ENCODE measurements around the gene TMSB4X. TPM values are rescaled to one million over a fixed set of nuclear protein-coding genes. Genes with fewer than 3 reads are reported as not detected.

Gene TMSB4X
- total and polyA plus RNA-seq, 2 of the 13 experiments (the other 11 are each of a cell fraction or from before 2014, with no cell fraction given) = 10.5 to 29.6 TPM

DNA sequence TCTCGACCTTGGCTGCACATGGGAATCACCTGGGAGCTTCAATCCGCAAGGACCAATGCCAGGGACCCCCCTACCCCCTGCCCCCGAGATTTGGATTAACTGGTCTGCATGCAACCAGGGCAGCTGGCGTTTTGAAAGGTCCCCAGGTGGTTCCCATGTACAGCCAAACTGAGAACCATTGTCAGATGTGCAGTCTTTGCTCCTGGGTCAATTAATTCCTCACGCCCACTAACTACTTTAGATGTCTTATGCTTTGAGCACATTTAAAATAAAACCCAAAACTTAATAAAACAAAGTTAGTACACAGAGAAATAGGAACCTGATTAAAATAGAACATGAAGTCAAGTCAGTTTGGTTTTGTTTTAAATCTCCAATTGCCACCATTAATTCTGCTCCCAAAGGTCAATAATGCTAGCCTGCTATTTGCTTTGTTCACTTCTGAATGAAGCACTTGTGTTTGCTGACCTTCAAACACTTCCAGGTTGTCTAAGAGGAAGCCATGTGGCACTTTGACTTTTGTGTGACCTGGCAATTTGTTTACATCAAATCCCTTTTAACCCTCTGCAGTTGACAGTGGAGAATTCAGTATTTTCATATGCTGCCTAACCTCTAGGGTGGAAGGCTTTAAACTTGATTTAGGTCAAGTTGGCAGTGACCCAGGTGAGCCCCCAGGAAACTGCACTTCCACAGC is 27.2 kb upstream of the TMSB4X start (continued):
- TF ChIP-seq, protein P1, sequence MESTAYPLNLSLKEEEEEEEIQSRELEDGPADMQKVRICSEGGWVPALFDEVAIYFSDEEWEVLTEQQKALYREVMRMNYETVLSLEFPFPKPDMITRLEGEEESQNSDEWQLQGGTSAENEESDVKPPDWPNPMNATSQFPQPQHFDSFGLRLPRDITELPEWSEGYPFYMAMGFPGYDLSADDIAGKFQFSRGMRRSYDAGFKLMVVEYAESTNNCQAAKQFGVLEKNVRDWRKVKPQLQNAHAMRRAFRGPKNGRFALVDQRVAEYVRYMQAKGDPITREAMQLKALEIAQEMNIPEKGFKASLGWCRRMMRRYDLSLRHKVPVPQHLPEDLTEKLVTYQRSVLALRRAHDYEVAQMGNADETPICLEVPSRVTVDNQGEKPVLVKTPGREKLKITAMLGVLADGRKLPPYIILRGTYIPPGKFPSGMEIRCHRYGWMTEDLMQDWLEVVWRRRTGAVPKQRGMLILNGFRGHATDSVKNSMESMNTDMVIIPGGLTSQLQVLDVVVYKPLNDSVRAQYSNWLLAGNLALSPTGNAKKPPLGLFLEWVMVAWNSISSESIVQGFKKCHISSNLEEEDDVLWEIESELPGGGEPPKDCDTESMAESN (CRISPR knock-in tag; conservative IDR thresholded peaks at IDR 0.05) = no peak
- TF ChIP-seq GABPA (IDR thresholded peaks at IDR 0.05; ENCODE audit: low read depth, low read length) = no peak
- TF ChIP-seq GABPA (CRISPR knock-in tag; IDR thresholded peaks at IDR 0.05; ENCODE audit: low read depth) = peak; percentile 82
- TF ChIP-seq ELF3 (CRISPR knock-in tag; IDR thresholded peaks at IDR 0.05) = peak; percentile 77
- no peak for TF ChIP-seq ATRX (CRISPR knock-in tag; IDR thresholded peaks at IDR 0.05; ENCODE audit: borderline replicate concordance)
- TF ChIP-seq ZNF605 (CRISPR knock-in tag; IDR thresholded peaks at IDR 0.05) = 0 out of 2 replicates have a peak, but pooled peaks have one; percentile 32
- peak; percentile 43; the same call in 1 of the 2 replicates for TF ChIP-seq TCF7 (IDR thresholded peaks at IDR 0.05; ENCODE audit: low read depth)
- TF ChIP-seq PAF1 (CRISPR knock-in tag; IDR thresholded peaks at IDR 0.05) = no peak
- no peak for TF ChIP-seq NFATC3 (CRISPR knock-in tag; IDR thresholded peaks at IDR 0.05)
- TF ChIP-seq SOX6 (IDR thresholded peaks at IDR 0.05) = no peak
- peak; percentile 80 for TF ChIP-seq SOX6 (CRISPR knock-in tag; IDR thresholded peaks at IDR 0.05)
- peak; percentile 54; the same call in 1 of the 2 replicates for TF ChIP-seq HMG20A (CRISPR knock-in tag; IDR thresholded peaks at IDR 0.05; ENCODE audit: borderline replicate concordance)
- peak; percentile 28; the same call in 1 of the 2 replicates for TF ChIP-seq CREM (IDR thresholded peaks at IDR 0.05)
- TF ChIP-seq CREM (CRISPR knock-in tag; IDR thresholded peaks at IDR 0.05) = no peak
- no peak for TF ChIP-seq HNRNPK (IDR thresholded peaks at IDR 0.05; ENCODE audit: low read depth, low read length, poor library complexity, severe bottlenecking)
- TF ChIP-seq BORCS8-MEF2B (CRISPR knock-in tag; IDR thresholded peaks at IDR 0.05) = no peak
- TF ChIP-seq, protein P2, sequence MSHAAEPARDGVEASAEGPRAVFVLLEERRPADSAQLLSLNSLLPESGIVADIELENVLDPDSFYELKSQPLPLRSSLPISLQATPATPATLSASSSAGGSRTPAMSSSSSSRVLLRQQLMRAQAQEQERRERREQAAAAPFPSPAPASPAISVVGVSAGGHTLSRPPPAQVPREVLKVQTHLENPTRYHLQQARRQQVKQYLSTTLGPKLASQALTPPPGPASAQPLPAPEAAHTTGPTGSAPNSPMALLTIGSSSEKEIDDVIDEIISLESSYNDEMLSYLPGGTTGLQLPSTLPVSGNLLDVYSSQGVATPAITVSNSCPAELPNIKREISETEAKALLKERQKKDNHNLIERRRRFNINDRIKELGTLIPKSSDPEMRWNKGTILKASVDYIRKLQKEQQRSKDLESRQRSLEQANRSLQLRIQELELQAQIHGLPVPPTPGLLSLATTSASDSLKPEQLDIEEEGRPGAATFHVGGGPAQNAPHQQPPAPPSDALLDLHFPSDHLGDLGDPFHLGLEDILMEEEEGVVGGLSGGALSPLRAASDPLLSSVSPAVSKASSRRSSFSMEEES (CRISPR knock-in tag; IDR thresholded peaks at IDR 0.05) = peak; percentile 62; the same call in 1 of the 2 replicates
- no peak for TF ChIP-seq ZSCAN25 (CRISPR knock-in tag; IDR thresholded peaks at IDR 0.05)
- TF ChIP-seq FOXA3 (CRISPR knock-in tag; IDR thresholded peaks at IDR 0.05) = peak; percentile 75
- TF ChIP-seq BCL6 (CRISPR knock-in tag; IDR thresholded peaks at IDR 0.05) = peak; percentile 72
- TF ChIP-seq, protein P3, sequence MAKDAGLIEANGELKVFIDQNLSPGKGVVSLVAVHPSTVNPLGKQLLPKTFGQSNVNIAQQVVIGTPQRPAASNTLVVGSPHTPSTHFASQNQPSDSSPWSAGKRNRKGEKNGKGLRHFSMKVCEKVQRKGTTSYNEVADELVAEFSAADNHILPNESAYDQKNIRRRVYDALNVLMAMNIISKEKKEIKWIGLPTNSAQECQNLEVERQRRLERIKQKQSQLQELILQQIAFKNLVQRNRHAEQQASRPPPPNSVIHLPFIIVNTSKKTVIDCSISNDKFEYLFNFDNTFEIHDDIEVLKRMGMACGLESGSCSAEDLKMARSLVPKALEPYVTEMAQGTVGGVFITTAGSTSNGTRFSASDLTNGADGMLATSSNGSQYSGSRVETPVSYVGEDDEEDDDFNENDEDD (CRISPR knock-in tag; IDR thresholded peaks at IDR 0.05; ENCODE audit: borderline replicate concordance) = no peak
- no peak for TF ChIP-seq ZBTB42 (CRISPR knock-in tag; IDR thresholded peaks at IDR 0.05)
- TF ChIP-seq GFI1 (CRISPR knock-in tag; IDR thresholded peaks at IDR 0.05; ENCODE audit: borderline replicate concordance) = no peak
- TF ChIP-seq, protein P4, sequence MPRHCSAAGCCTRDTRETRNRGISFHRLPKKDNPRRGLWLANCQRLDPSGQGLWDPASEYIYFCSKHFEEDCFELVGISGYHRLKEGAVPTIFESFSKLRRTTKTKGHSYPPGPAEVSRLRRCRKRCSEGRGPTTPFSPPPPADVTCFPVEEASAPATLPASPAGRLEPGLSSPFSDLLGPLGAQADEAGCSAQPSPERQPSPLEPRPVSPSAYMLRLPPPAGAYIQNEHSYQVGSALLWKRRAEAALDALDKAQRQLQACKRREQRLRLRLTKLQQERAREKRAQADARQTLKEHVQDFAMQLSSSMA (CRISPR knock-in tag; IDR thresholded peaks at IDR 0.05) = no peak
- no peak for TF ChIP-seq ZNF343 (CRISPR knock-in tag; IDR thresholded peaks at IDR 0.05)
- peak; percentile 58; the same call in 1 of the 2 replicates for TF ChIP-seq RXRA (CRISPR knock-in tag; IDR thresholded peaks at IDR 0.05)
- no peak for TF ChIP-seq FOXA1 (IDR thresholded peaks at IDR 0.05)
- TF ChIP-seq FOXA1 (CRISPR knock-in tag; IDR thresholded peaks at IDR 0.05) = peak; percentile 74
- peak; percentile 52; the same call in 1 of the 2 replicates for TF ChIP-seq ERF (CRISPR knock-in tag; IDR thresholded peaks at IDR 0.05)
